Hippocampal formation (tissue), 2 donors: Measurements from ENCODE around the gene BHLHE23.

Source experiments
- DNase-seq, 2 donors: peaks; one replicate each; lab custom pipeline; 2025; lab: John Stamatoyannopoulos, UW

The BHLHE23 gene

GRCh38 chr20:62991196-62991807, 15.5 kb downstream of the BHLHE23 start:
- DNase-seq, result no peak

GRCh38 chr20:62990306-62990825, 16.4 kb downstream of the BHLHE23 start:
- no peak for DNase-seq

- no peak for DNase-seq
Measured at GRCh38 chr20:62989201-62989601, 17.6 kb downstream of the BHLHE23 start.

- no peak for DNase-seq
Measured at GRCh38 chr20:62987114-62987513, 19.6 kb downstream of the BHLHE23 start.

- DNase-seq, result no peak
Measured at GRCh38 chr20:62986257-62986800, 20.4 kb downstream of the BHLHE23 start.

- no peak for DNase-seq
Measured at GRCh38 chr20:62985444-62985778, 21.4 kb downstream of the BHLHE23 start.

GRCh38 chr20:62984666-62985443, 21.9 kb downstream of the BHLHE23 start:
- DNase-seq, result peak; percentile 28 to 36

GRCh38 chr20:62983210-62983609, 23.6 kb downstream of the BHLHE23 start:
- no peak for DNase-seq

- no peak for DNase-seq
Measured at GRCh38 chr20:62982124-62983075, 24.4 kb downstream of the BHLHE23 start.

- DNase-seq, result no peak
Measured at GRCh38 chr20:62980970-62981369, 25.8 kb downstream of the BHLHE23 start.

- DNase-seq, result no peak
Measured at GRCh38 chr20:62980380-62980960, 26.3 kb downstream of the BHLHE23 start.

GRCh38 chr20:62979876-62980373, 26.8 kb downstream of the BHLHE23 start:
- no peak for DNase-seq

- DNase-seq, result no peak
Measured at GRCh38 chr20:62979310-62979709, 27.5 kb downstream of the BHLHE23 start.

GRCh38 chr20:62978561-62978943, 28.2 kb downstream of the BHLHE23 start:
- no peak for DNase-seq

- DNase-seq, result no peak
Measured at GRCh38 chr20:62977613-62978560, 28.9 kb downstream of the BHLHE23 start.

- DNase-seq, result no peak
Measured at GRCh38 chr20:62976886-62977285, 29.9 kb downstream of the BHLHE23 start.

- no peak for DNase-seq
Measured at GRCh38 chr20:62975812-62976508, 30.8 kb downstream of the BHLHE23 start.

GRCh38 chr20:62975251-62975760, 31.5 kb downstream of the BHLHE23 start:
- no peak for DNase-seq
